ENCODE data around the gene BTBD16.
A peak's percentile ranks its signal among the peaks of the same experiment; 100 is the strongest.

BTBD16 gene

GRCh38 chr10:122273966-122274545 lies 3.0 kb downstream of the BTBD16 start:
- ChIA-PET CTCF (no interaction called here), POLR2A (no interaction called here)
- DNase-seq (ENCODE audit: extremely low spot score) = no peak
- TF ChIP-seq FOXM1 (IDR thresholded peaks at IDR 0.05; ENCODE audit: borderline replicate concordance) (no peak), BHLHE40 (IDR thresholded peaks at IDR 0.05; ENCODE audit: borderline replicate concordance) (no peak), NFRKB (IDR thresholded peaks at IDR 0.05) (no peak), ELF4 (IDR thresholded peaks at IDR 0.05) (no peak), FOXA1 (IDR thresholded peaks at IDR 0.05) (no peak), ARNT (IDR thresholded peaks at IDR 0.05) (no peak), ZNF384 (IDR thresholded peaks at IDR 0.05) (no peak)
- TF ChIP-seq, protein P1, sequence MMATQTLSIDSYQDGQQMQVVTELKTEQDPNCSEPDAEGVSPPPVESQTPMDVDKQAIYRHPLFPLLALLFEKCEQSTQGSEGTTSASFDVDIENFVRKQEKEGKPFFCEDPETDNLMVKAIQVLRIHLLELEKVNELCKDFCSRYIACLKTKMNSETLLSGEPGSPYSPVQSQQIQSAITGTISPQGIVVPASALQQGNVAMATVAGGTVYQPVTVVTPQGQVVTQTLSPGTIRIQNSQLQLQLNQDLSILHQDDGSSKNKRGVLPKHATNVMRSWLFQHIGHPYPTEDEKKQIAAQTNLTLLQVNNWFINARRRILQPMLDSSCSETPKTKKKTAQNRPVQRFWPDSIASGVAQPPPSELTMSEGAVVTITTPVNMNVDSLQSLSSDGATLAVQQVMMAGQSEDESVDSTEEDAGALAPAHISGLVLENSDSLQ (IDR thresholded peaks at IDR 0.05) = no peak

DNA sequence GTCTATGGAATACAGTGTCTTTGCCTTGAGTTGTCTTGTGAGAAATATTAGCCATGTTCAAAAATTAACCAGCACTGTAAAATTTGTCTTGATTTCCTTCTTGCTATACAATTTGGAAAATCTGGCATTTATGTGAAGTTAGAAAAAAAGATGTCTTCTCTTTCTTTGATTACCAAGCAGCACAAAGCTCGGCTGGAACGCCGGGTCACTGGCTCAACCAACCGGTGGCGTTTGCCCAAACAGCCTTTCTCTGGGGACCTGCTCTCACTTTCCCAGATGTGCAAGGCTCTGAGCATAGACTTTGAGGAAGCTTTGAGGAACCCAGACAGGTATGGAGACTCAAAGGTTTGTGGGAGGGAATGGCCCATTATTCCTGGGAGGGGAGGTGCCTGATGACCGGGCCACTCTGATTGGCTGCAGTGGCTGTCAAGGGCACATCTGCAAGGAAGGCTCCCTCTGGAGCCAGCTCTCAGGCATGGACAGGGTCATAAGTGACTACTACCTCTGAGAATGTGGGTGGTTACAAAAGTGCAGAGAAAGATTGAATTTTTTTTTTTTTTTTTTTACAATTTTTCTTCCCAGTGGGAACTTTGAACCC lies 5.6 kb downstream of the BTBD16 start:
- TF ChIP-seq TARDBP (IDR thresholded peaks at IDR 0.05) (no peak), NFRKB (IDR thresholded peaks at IDR 0.05) (no peak), LEF1 (IDR thresholded peaks at IDR 0.05; ENCODE audit: borderline replicate concordance) (no peak), HDGF (IDR thresholded peaks at IDR 0.05; ENCODE audit: borderline replicate concordance) (no peak), CTBP1 (IDR thresholded peaks at IDR 0.05; ENCODE audit: borderline replicate concordance) (no peak), SP1 (IDR thresholded peaks at IDR 0.05) (no peak), FOXM1 (IDR thresholded peaks at IDR 0.05; ENCODE audit: borderline replicate concordance) (no peak)
- TF ChIP-seq, protein P1 (IDR thresholded peaks at IDR 0.05) = peak; percentile 17; the same call in 1 of the 2 replicates
- POLR2A ChIA-PET = no interaction called here
- CTCF ChIA-PET = interaction anchor here (0.6 to 2.3 kb wide), 3 partner anchors 9 to 29 kb away, joined by 3 to 6 read pairs (median 3); no protein-coding TSS in a partner anchor
- DNase-seq (ENCODE audit: extremely low spot score) = no peak

GRCh38 chr10:122277526-122278136 lies 6.5 kb downstream of the BTBD16 start:
- ChIA-PET POLR2A (no interaction called here), CTCF (interaction anchor here (0.6 to 2.3 kb wide), 3 partner anchors 9 to 30 kb away, joined by 3 to 6 read pairs (median 4); no protein-coding TSS in a partner anchor)
- no peak for TF ChIP-seq TARDBP (IDR thresholded peaks at IDR 0.05)
- no peak for TF ChIP-seq FOXM1 (IDR thresholded peaks at IDR 0.05; ENCODE audit: borderline replicate concordance)
- no peak for DNase-seq (ENCODE audit: extremely low spot score)

GRCh38 chr10:122279725-122280141 lies 8.6 kb downstream of the BTBD16 start:
- CTCF ChIA-PET = interaction anchor here (0.6 to 2.1 kb wide), 8 partner anchors 9 to 373 kb away, joined by 3 to 9 read pairs (median 6); partner anchors contain the start of gene BTBD16
- peak; percentile 81 for DNase-seq (ENCODE audit: extremely low spot score)
- no peak for TF ChIP-seq ARNT (IDR thresholded peaks at IDR 0.05)
- no peak for TF ChIP-seq FOXM1 (IDR thresholded peaks at IDR 0.05; ENCODE audit: borderline replicate concordance)
- TF ChIP-seq SUZ12 (IDR thresholded peaks at IDR 0.05) = no peak
- no peak for TF ChIP-seq SP1 (IDR thresholded peaks at IDR 0.05)
- TF ChIP-seq, protein P1 (IDR thresholded peaks at IDR 0.05) = no peak
- no peak for TF ChIP-seq BHLHE40 (IDR thresholded peaks at IDR 0.05; ENCODE audit: borderline replicate concordance)
- no peak for TF ChIP-seq LEF1 (IDR thresholded peaks at IDR 0.05; ENCODE audit: borderline replicate concordance)
- TF ChIP-seq TARDBP (IDR thresholded peaks at IDR 0.05) = no peak
- no peak for TF ChIP-seq FOXA1 (IDR thresholded peaks at IDR 0.05)
- POLR2A ChIA-PET = no interaction called here

GRCh38 chr10:122280156-122280555 lies 9.1 kb downstream of the BTBD16 start:
- no peak for TF ChIP-seq FOXM1 (IDR thresholded peaks at IDR 0.05; ENCODE audit: borderline replicate concordance)
- TF ChIP-seq ARNT (IDR thresholded peaks at IDR 0.05) = no peak
- TF ChIP-seq HDGF (IDR thresholded peaks at IDR 0.05; ENCODE audit: borderline replicate concordance) = no peak
- no peak for TF ChIP-seq FOXK2 (IDR thresholded peaks at IDR 0.05)
- no peak for TF ChIP-seq L3MBTL2 (conservative IDR thresholded peaks at IDR 0.05)
- TF ChIP-seq SUZ12 (IDR thresholded peaks at IDR 0.05) = no peak
- TF ChIP-seq FOXA1 (IDR thresholded peaks at IDR 0.05) = no peak
- no peak for TF ChIP-seq BHLHE40 (IDR thresholded peaks at IDR 0.05; ENCODE audit: borderline replicate concordance)
- no peak for TF ChIP-seq NFRKB (IDR thresholded peaks at IDR 0.05)
- no peak for TF ChIP-seq SP1 (IDR thresholded peaks at IDR 0.05)
- TF ChIP-seq LEF1 (IDR thresholded peaks at IDR 0.05; ENCODE audit: borderline replicate concordance) = no peak
- TF ChIP-seq, protein P1 (IDR thresholded peaks at IDR 0.05) = no peak
- TF ChIP-seq CTBP1 (IDR thresholded peaks at IDR 0.05; ENCODE audit: borderline replicate concordance) = no peak
- no peak for TF ChIP-seq ELF4 (IDR thresholded peaks at IDR 0.05)
- TF ChIP-seq TARDBP (IDR thresholded peaks at IDR 0.05) = no peak
- TF ChIP-seq ZNF384 (IDR thresholded peaks at IDR 0.05) = no peak
- DNase-seq (ENCODE audit: extremely low spot score) = no peak
- CTCF ChIA-PET = interaction anchor here (0.6 to 2.1 kb wide), 8 partner anchors 10 to 373 kb away, joined by 3 to 9 read pairs (median 6); partner anchors contain the start of gene BTBD16
- POLR2A ChIA-PET = no interaction called here

Data from HEK293T (cell line).